ELR (cell line): ENCODE data around the gene BATF2.
"Not testable (repeated sequence)": the region's sequence is repeated elsewhere in the genome, so short reads cannot be mapped to it uniquely, and the experiment has no call there.

Experiments used
- DNase-seq: peaks from one replicate; pipeline ENCODE4 v3.0.0-alpha.2; 2015; ENCODE audit warnings: low read depth

The BATF2 gene

GRCh38 chr11:64996710-64997380, at the start of gene BATF2:
Gene BATF2, minus strand, starts transcription at chr11:64996971. Its CDS starts 57 bp downstream, at chr11:64996914.
- peak; percentile 87 for DNase-seq

GRCh38 chr11:65045728-65046127, 49.0 kb upstream of the BATF2 start:
- DNase-seq, result no peak

GRCh38 chr11:65045061-65045460, 48.3 kb upstream of the BATF2 start:
- no peak for DNase-seq

GRCh38 chr11:65043881-65044501, 47.2 kb upstream of the BATF2 start:
- DNase-seq, result peak; percentile 41

GRCh38 chr11:65042891-65043290, 46.1 kb upstream of the BATF2 start:
- DNase-seq, result no peak

- DNase-seq, result peak; percentile 97
Measured at GRCh38 chr11:65040847-65041622, 44.3 kb upstream of the BATF2 start, which contains the start of gene SAC3D1. Gene SAC3D1, plus strand, starts transcription at chr11:65041210. Its CDS starts 83 bp downstream, at chr11:65041293.

- no peak for DNase-seq
Measured at GRCh38 chr11:65040520-65040846, 43.7 kb upstream of the BATF2 start.

- no peak for DNase-seq
Measured at GRCh38 chr11:65036931-65037330, 40.2 kb upstream of the BATF2 start.

GRCh38 chr11:65035579-65035978, 38.8 kb upstream of the BATF2 start:
- no peak for DNase-seq

- no peak for DNase-seq
Measured at GRCh38 chr11:65034423-65034822, 37.7 kb upstream of the BATF2 start.

GRCh38 chr11:65032216-65032615, 35.4 kb upstream of the BATF2 start:
- no peak for DNase-seq

- peak; percentile 98 for DNase-seq
Measured at GRCh38 chr11:65027213-65028067, 30.7 kb upstream of the BATF2 start, which contains the start of gene SNX15. Gene SNX15, plus strand, starts transcription at chr11:65027439. Its CDS starts 99 bp downstream, at chr11:65027538.

GRCh38 chr11:65026810-65027209, 30.0 kb upstream of the BATF2 start:
- peak; percentile 68 for DNase-seq

GRCh38 chr11:65023502-65023901, 26.7 kb upstream of the BATF2 start:
- DNase-seq, result not testable (repeated sequence)

- DNase-seq, result no peak
Measured at GRCh38 chr11:65021509-65021908, 24.7 kb upstream of the BATF2 start.

- DNase-seq, result no peak
Measured at GRCh38 chr11:65021003-65021402, 24.2 kb upstream of the BATF2 start.

GRCh38 chr11:65019824-65020223, 23.1 kb upstream of the BATF2 start:
- DNase-seq, result no peak

GRCh38 chr11:65017937-65018336, 21.2 kb upstream of the BATF2 start:
- no peak for DNase-seq

GRCh38 chr11:65016705-65017104, 19.9 kb upstream of the BATF2 start:
- DNase-seq, result no peak

- DNase-seq, result no peak
Measured at GRCh38 chr11:65014726-65015227, 18.0 kb upstream of the BATF2 start.

- DNase-seq, result peak; percentile 93
Measured at GRCh38 chr11:65013888-65014725, 17.3 kb upstream of the BATF2 start, which contains the start of gene ARL2. Gene ARL2, plus strand, starts transcription at chr11:65014160. Its CDS starts 48 bp downstream, at chr11:65014208.
